Inferior parietal cortex (tissue), 1 donor: ENCODE results near the gene SPIRE2.
A peak's percentile ranks its signal among the peaks of the same experiment; 100 is the strongest.
"Not testable (repeated sequence)": the region's sequence is repeated elsewhere in the genome, so short reads cannot be mapped to it uniquely, and the experiment has no call there.

Experiments
- DNase-seq: peaks from one replicate; pipeline ENCODE4 v3.0.0-alpha.2; 2016; ENCODE audit errors: extremely low spot score

The SPIRE2 gene

DNA sequence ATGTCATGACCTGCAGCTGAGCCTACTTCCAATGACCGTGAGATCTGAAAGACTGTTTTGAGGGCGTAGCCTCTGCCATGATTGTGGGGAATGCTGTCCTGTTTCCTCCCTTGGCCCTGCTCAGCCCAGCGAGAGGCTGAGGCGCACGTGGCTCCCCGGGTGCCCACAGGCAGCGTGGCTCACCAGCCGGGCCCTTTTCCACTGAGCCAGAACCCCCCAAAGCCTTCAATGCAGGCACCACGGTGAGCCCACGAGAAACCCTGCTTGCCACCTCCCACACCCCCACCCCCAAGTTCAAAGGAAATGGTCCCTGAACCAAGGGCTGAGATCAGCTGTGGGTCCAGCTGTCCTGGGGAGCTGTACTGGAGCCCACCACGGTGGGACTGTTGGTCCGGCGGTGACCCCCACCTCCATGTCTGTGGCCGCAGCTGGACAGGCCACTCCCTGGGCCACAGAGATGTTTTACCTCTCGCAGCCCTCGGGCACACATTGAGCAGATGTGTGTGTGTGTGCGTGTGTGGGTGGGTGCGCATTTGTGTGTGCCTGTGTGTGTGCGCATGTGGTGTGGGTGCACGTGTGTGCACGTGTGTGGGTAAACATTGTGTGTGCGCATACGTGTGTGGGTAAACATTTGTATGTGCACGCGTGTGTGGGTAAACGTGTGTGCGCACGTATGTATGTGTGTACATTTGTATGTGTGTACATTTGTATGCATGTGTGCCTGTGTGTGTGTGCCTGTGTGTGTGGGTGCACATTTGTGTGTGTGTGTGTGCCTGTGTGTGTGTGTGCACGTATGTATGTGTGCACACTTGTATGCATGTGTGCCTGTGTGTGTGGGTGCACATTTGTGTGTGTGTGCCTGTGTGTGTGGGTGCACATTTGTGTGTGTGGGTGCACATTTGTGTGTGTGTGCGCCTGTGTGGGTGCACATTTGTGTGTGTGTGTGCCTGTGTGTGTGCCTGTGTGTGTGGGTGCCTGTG lies 85.4 kb downstream of the SPIRE2 start:
- DNase-seq, result no peak

GRCh38 chr16:89914642-89915285 lies 86.5 kb downstream of the SPIRE2 start:
- not testable (repeated sequence) for DNase-seq

- DNase-seq, result no peak
Observed at GRCh38 chr16:89915303-89916232, 87.3 kb downstream of the SPIRE2 start.

DNA sequence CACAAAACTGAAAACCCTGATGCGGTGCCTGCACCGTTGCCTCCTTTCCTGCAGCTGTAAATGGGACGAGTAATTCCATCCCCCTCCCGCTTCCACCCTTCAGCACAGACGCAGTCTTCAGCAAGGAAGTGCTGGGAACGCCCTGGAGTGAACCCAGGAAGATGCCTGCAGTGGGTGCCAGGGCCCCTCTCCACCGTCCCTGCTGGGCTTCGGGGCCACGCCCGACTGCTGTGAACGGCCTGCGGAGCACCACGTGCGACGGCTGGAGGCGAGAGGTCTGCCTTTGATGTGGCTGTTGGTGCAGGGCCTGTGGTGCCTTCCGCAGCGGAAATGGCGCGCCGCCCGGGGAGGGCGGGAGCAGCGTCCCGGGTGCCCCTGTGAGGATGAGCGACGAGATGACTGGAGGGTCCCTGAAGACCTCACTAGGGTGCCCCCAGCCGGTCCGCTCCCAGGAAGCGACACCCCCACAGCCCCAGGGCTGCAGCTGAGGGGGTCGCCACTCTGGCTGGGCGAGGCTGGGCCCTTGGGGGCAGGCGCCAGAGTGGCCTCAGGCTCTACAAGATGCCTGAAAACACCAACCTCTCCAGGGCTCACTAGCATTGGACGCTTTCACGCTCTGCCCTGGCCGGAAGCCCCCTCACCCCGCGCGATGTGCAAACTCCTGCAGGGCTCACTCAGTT lies 89.6 kb downstream of the SPIRE2 start:
- DNase-seq, result peak; percentile 42

DNA sequence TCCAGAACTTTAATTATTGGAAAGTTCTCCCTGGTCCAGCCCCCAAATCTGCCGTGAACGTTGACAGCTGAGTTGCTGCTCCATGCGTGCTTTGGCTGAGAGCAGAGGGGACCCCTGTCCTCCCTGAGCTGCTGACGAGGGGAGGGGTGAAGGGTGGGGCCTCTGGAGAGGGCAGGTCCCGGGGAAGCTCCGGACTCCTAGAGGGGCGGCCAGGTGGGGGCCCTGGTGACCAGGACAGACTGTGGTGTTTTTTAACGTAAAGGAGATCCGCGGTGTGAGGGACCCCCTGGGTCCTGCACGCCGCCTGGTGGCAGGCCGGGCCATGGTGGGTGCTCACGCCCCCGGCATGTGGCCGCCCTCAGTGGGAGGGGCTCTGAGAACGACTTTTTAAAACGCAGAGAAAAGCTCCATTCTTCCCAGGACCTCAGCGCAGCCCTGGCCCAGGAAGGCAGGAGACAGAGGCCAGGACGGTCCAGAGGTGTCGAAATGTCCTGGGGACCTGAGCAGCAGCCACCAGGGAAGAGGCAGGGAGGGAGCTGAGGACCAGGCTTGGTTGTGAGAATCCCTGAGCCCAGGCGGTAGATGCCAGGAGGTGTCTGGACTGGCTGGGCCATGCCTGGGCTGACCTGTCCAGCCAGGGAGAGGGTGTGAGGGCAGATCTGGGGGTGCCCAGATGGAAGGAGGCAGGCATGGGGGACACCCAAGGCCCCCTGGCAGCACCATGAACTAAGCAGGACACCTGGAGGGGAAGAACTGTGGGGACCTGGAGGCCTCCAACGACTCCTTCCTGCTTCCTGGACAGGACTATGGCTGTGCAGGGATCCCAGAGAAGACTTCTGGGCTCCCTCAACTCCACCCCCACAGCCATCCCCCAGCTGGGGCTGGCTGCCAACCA lies 90.4 kb downstream of the SPIRE2 start, which contains the start of gene MC1R:
Gene MC1R, plus strand, starts transcription at position 410 of the 895 bp plus-strand sequence. Its CDS starts 397 bp downstream, at position 807.
- DNase-seq, result no peak

DNA sequence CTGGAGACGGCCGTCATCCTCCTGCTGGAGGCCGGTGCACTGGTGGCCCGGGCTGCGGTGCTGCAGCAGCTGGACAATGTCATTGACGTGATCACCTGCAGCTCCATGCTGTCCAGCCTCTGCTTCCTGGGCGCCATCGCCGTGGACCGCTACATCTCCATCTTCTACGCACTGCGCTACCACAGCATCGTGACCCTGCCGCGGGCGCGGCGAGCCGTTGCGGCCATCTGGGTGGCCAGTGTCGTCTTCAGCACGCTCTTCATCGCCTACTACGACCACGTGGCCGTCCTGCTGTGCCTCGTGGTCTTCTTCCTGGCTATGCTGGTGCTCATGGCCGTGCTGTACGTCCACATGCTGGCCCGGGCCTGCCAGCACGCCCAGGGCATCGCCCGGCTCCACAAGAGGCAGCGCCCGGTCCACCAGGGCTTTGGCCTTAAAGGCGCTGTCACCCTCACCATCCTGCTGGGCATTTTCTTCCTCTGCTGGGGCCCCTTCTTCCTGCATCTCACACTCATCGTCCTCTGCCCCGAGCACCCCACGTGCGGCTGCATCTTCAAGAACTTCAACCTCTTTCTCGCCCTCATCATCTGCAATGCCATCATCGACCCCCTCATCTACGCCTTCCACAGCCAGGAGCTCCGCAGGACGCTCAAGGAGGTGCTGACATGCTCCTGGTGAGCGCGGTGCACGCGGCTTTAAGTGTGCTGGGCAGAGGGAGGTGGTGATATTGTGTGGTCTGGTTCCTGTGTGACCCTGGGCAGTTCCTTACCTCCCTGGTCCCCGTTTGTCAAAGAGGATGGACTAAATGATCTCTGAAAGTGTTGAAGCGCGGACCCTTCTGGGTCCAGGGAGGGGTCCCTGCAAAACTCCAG lies 91.5 kb downstream of the SPIRE2 start:
- DNase-seq, result no peak

DNA sequence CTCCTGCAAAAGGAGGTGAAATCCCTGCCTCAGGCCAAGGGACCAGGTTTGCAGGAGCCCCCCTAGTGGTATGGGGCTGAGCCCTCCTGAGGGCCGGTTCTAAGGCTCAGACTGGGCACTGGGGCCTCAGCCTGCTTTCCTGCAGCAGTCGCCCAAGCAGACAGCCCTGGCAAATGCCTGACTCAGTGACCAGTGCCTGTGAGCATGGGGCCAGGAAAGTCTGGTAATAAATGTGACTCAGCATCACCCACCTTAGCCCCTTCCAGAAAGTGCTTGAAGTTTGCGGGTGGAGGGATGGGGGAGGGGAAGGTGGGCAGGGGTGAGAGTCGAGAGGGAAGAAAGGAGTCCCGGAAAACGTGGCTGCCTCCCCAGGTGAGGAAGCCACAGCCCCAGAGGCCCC lies 92.4 kb downstream of the SPIRE2 start:
- no peak for DNase-seq
